Caco-2 (cell line): ENCODE data around the gene KLK3. TPM values are rescaled to one million over a fixed set of nuclear protein-coding genes. Genes with fewer than 3 reads are reported as not detected.

ENCODE experiments used
- BruUV-seq: library from RNA; stranded (reverse); fragments of 400-500 nt; replicated peaks from 2 replicates; lab custom pipeline; 2021; lab: Mats Ljungman, UMichigan
- CTCF ChIA-PET: fragments of 300-600 bp; sonication (Branson Sonifier 250); formaldehyde crosslinking; loops from one replicate; lab custom pipeline; 2022; ENCODE audit warnings: antibody characterized with exemption; lab: Charles Lee
- POLR2A ChIA-PET: fragments of 300-600 bp; sonication (Branson Sonifier 250); formaldehyde crosslinking; loops from one replicate; lab custom pipeline; 2022; ENCODE audit warnings: antibody characterized with exemption; lab: Charles Lee
- DNase-seq, 2 experiments: peaks; one replicate each; pipeline versions ENCODE4 v3.0.0 to v3.0.0-alpha.2; 2020 to 2022
- H3K27me3 ChIP-seq: replicated peaks from 2 replicates; pipeline ENCODE4 v1.6.0; 2011; ENCODE audit warnings: low read length; ENCODE audit not compliant: control insufficient read depth, insufficient read depth
- H3K36me3 ChIP-seq: 2 replicates; pipeline ENCODE4 v1.5.1; 2011; ENCODE audit warnings: low read length; ENCODE audit not compliant: control insufficient read depth, insufficient read depth
- H3K4me1 ChIP-seq: fragments of 250-450 bp; sonication (Bioruptor Pico); 2 replicates; pipeline ENCODE4 v1.5.1; 2020; ENCODE audit warnings: mild to moderate bottlenecking
- H3K4me3 ChIP-seq: 2 replicates; pipeline ENCODE4 v1.5.1; 2011; ENCODE audit warnings: low read depth, mild to moderate bottlenecking, control low read depth, low read length
- H3K9me3 ChIP-seq: fragments of 250-450 bp; sonication (Bioruptor Pico); 2 replicates; pipeline ENCODE4 v1.5.1; 2020; ENCODE audit warnings: mild to moderate bottlenecking, moderate library complexity
- H3K27ac Mint-ChIP-seq: one replicate; pipeline ENCODE4 v1.8.0; 2022; ENCODE audit warnings: mixed read lengths; ENCODE audit not compliant: unreplicated experiment
- H3K27me3 Mint-ChIP-seq: one replicate; pipeline ENCODE4 v1.8.0; 2022; ENCODE audit warnings: mixed read lengths; ENCODE audit not compliant: insufficient read depth, unreplicated experiment
- H3K36me3 Mint-ChIP-seq: one replicate; pipeline ENCODE4 v1.8.0; 2022; ENCODE audit warnings: mild to moderate bottlenecking, mixed read lengths; ENCODE audit not compliant: insufficient read depth, unreplicated experiment
- H3K4me1 Mint-ChIP-seq: one replicate; pipeline ENCODE4 v1.8.0; 2022; ENCODE audit warnings: low read depth, mixed read lengths; ENCODE audit not compliant: unreplicated experiment
- H3K4me3 Mint-ChIP-seq: one replicate; pipeline ENCODE4 v1.8.0; 2022; ENCODE audit warnings: mild to moderate bottlenecking, moderate library complexity, mixed read lengths; ENCODE audit not compliant: unreplicated experiment
- H3K9me3 Mint-ChIP-seq: one replicate; pipeline ENCODE4 v1.8.0; 2022; ENCODE audit warnings: mixed read lengths; ENCODE audit not compliant: unreplicated experiment
- intact Hi-C: fragments of 100-400 bp; cut with micrococcal nuclease; formaldehyde crosslinking; loops from one replicate; pipeline ENCODE4 v1.10.0; 2022; ENCODE audit not compliant: unreplicated experiment
- total RNA-seq: library from RNA; stranded (reverse); gene quantifications from 2 replicates; pipeline ENCODE4 v1.2.3, GENCODE V29; 2022
- TF ChIP-seq, protein P1 (sequence below), 2 experiments: fragments of 200-600 bp in 1 of 2; IDR thresholded peaks; 1 replicate in 1 of 2; 2 replicates in 1 of 2; pipeline versions ENCODE4 v1.5.1 to v1.8.0; 2011 to 2022; ENCODE audit warnings: antibody characterized with exemption in 1 of 2, control low read depth in 1 of 2, inconsistent platforms in 1 of 2, low read depth in 1 of 2, low read length in 1 of 2, mild to moderate bottlenecking in 1 of 2, moderate library complexity in 1 of 2; ENCODE audit not compliant: insufficient read depth in 1 of 2, severe bottlenecking in 1 of 2, unreplicated experiment in 1 of 2

The KLK3 gene
- total RNA-seq, 1 experiment from 2014 or later = not detected

DNA sequence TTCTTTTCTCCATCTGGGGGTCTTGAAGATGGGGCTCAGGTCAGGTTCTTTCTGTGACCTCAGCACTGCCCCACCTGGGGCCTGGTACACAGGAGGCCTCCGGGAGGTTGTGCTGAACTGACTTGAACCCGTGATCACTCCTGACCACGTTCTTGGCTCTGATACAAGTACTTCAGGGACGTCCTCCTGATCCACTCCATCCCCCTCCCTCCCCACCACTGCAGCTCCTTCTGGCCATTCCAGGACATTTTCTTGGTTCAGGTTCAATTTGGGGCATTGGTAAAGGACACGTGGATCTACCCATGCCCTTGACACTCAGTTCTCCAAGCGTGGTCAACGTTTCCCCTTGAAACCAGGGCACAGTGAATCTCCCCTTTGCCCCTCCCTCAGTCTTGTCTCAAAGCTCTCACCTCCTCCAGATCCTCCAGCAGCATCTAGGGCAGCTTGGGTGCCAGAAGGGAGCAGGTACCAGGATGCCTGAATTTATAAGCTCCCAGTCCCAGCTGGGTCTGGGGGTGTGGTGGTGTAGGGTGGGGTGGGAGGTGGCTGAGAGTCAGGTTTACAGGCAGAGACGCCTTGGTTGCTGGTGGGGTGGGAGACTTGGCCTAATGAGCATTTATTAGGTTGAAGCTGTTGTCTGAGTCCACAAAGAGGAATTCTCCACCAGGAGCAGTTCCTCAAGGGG lies 21.5 kb upstream of the KLK3 start, which contains the start of gene KLK15:
KLK15 (minus strand) TSS at position 458 of the 685 bp plus-strand sequence. CDS start 2,082 bp downstream, outside the sequence.
- no peak for DNase-seq
- no peaks in the 10 kb centered on the region for H3K9me3 Mint-ChIP-seq
- no peak within 1 kb of the TSS for H3K27ac Mint-ChIP-seq
- BruUV-seq = no TSS peak
- H3K4me3 ChIP-seq = no peak within 1 kb of the TSS
- ChIA-PET POLR2A (no interaction called here), CTCF (no interaction called here)
- peaks cover 6% of the 10 kb centered on the region for H3K4me1 Mint-ChIP-seq
- H3K4me1 ChIP-seq = peaks cover 4% of the 10 kb centered on the region; the same call in 1 of the 2 replicates
- intact Hi-C loops = no loop called here
- H3K4me3 Mint-ChIP-seq = no peak within 1 kb of the TSS
- H3K27me3 Mint-ChIP-seq = peaks cover 12% of the 10 kb centered on the region
- no peaks in the 10 kb centered on the region for H3K36me3 ChIP-seq
- H3K9me3 ChIP-seq = no peaks in the 10 kb centered on the region
- H3K36me3 Mint-ChIP-seq = peaks cover 18% of the 10 kb centered on the region
- TF ChIP-seq, protein P1, sequence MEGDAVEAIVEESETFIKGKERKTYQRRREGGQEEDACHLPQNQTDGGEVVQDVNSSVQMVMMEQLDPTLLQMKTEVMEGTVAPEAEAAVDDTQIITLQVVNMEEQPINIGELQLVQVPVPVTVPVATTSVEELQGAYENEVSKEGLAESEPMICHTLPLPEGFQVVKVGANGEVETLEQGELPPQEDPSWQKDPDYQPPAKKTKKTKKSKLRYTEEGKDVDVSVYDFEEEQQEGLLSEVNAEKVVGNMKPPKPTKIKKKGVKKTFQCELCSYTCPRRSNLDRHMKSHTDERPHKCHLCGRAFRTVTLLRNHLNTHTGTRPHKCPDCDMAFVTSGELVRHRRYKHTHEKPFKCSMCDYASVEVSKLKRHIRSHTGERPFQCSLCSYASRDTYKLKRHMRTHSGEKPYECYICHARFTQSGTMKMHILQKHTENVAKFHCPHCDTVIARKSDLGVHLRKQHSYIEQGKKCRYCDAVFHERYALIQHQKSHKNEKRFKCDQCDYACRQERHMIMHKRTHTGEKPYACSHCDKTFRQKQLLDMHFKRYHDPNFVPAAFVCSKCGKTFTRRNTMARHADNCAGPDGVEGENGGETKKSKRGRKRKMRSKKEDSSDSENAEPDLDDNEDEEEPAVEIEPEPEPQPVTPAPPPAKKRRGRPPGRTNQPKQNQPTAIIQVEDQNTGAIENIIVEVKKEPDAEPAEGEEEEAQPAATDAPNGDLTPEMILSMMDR (IDR thresholded peaks at IDR 0.05; ENCODE audit: insufficient read depth in 1 of 2, low read depth in 1 of 2, low read length in 1 of 2, severe bottlenecking in 1 of 2, unreplicated experiment in 1 of 2) = no peak
- no peaks in the 10 kb centered on the region for H3K27me3 ChIP-seq

DNA sequence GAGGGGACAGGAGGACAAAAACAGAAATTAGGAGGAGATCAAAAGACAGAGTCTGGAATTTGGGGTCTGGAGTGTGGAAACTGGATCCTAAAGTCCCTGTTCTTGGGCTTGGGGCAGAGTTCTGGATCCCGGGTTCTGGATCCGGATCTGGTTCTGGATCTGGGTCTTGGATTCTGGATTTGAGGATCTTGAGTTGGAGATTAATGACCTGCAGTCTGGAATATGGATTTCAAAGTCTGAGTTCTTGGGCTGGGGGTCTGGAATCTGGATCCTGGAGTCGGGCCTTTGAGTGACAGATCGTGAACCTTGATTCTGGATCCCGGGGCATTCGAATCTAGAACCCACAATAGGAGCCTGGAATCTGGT lies 20.9 kb upstream of the KLK3 start:
- no peak for DNase-seq
- H3K36me3 ChIP-seq = no peaks in the 10 kb centered on the region
- POLR2A ChIA-PET = no interaction called here
- CTCF ChIA-PET = no interaction called here
- no peaks in the 10 kb centered on the region for H3K9me3 ChIP-seq
- H3K27me3 Mint-ChIP-seq = peaks cover 12% of the 10 kb centered on the region
- intact Hi-C loops = no loop called here
- no TSS peak for BruUV-seq
- peaks cover 4% of the 10 kb centered on the region; the same call in 1 of the 2 replicates for H3K4me1 ChIP-seq
- H3K27ac Mint-ChIP-seq = no peak overlapping the region
- no peaks in the 10 kb centered on the region for H3K27me3 ChIP-seq
- peaks cover 6% of the 10 kb centered on the region for H3K4me1 Mint-ChIP-seq
- TF ChIP-seq, protein P1 (IDR thresholded peaks at IDR 0.05; ENCODE audit: insufficient read depth in 1 of 2, low read depth in 1 of 2, low read length in 1 of 2, severe bottlenecking in 1 of 2, unreplicated experiment in 1 of 2) = no peak
- peaks cover 18% of the 10 kb centered on the region for H3K36me3 Mint-ChIP-seq
- no peak overlapping the region for H3K4me3 Mint-ChIP-seq
- H3K4me3 ChIP-seq = no peak overlapping the region
- H3K9me3 Mint-ChIP-seq = no peaks in the 10 kb centered on the region

DNA sequence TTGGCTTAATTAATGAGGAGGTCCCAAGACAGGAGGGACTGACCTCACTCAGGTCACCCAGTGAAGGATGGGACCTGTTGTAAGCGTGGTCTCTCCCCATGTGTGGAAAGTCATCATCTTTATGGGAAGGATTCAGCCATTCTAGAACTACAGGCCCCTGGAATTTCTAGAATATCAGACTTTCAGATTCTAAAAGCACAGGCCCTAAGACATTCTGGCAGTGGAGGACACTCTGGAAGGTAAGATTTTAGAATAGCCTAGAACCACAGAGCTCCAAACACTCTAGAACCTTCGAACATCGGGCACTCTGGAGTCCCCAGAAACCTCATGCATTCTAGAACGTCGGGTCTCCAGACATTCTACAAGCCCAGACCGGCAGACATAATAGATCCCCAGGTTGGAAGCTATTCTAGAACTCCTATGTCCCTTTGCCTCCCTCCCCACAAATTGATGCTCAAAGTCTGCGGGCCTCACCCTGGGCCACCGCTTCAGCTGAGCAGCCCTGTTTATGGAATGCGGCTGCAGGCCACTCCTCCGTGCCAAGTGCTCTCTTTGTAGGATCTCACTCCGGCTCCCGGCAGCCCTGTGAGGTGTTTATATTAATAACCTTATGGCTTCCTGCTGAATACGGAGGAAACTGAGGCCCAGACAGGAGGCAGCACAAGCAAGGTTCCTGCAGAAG lies 19.5 kb upstream of the KLK3 start:
- CTCF ChIA-PET = no interaction called here
- TF ChIP-seq, protein P1 (IDR thresholded peaks at IDR 0.05; ENCODE audit: insufficient read depth in 1 of 2, low read depth in 1 of 2, low read length in 1 of 2, severe bottlenecking in 1 of 2, unreplicated experiment in 1 of 2) = no peak
- Histone ChIP-seq H3K27me3 (no peaks in the 10 kb centered on the region), H3K4me1 (peaks cover 4% of the 10 kb centered on the region; the same call in 1 of the 2 replicates), H3K36me3 (no peaks in the 10 kb centered on the region), H3K9me3 (no peaks in the 10 kb centered on the region), H3K4me3 (peak overlapping the region; percentile 76)
- no peaks in the 10 kb centered on the region for H3K9me3 Mint-ChIP-seq
- peaks cover 6% of the 10 kb centered on the region for H3K4me1 Mint-ChIP-seq
- H3K27me3 Mint-ChIP-seq = peaks cover 12% of the 10 kb centered on the region
- intact Hi-C loops = no loop called here
- POLR2A ChIA-PET = interaction anchor here (1.2 kb wide), 1 partner anchor 30 kb away, joined by 3 read pairs; no protein-coding TSS in a partner anchor
- no peak overlapping the region for H3K27ac Mint-ChIP-seq
- TSS peak; percentile 35 for BruUV-seq
- DNase-seq = peak in 1 of 2 experiments; percentile 44
- H3K36me3 Mint-ChIP-seq = peaks cover 18% of the 10 kb centered on the region
- peak overlapping the region; percentile 91 for H3K4me3 Mint-ChIP-seq
